Activated T-cell treated with anti-CD3 and anti-CD28 coated beads, Interleukin-2, amount 50 U/mL, for 48 hours (primary cell): Measurements from ENCODE around the gene PARD3.
A peak's percentile ranks its signal among the peaks of the same experiment; 100 is the strongest.
"Not testable (repeated sequence)": the region's sequence is repeated elsewhere in the genome, so short reads cannot be mapped to it uniquely, and the experiment has no call there.

Experiments used
- DNase-seq, 2 experiments: peaks; one replicate each; pipeline ENCODE4 v3.0.0-alpha.2; 2020

PARD3 gene

GRCh38 chr10:34405611-34406462, 409.3 kb downstream of the PARD3 start:
- DNase-seq = no peak

DNA sequence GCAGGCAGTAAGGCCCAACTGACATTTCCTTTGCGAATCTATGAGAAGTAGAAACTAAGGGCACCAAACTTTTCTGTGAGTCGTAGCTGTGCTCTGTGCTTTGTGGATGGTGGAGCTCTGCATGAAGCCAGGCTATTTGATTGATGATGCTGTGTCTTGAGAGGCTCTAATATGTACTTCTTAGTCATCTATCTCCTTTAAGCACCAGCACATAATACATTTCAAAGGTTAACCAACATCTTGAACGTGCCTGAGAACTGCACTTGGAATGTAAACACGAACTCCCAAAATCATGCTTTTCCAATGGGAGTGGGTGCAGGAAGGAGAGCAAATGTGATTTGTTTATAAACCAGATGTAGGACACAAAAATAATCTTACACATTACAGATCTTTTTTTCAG, 411.6 kb downstream of the PARD3 start:
- no peak for DNase-seq

DNA sequence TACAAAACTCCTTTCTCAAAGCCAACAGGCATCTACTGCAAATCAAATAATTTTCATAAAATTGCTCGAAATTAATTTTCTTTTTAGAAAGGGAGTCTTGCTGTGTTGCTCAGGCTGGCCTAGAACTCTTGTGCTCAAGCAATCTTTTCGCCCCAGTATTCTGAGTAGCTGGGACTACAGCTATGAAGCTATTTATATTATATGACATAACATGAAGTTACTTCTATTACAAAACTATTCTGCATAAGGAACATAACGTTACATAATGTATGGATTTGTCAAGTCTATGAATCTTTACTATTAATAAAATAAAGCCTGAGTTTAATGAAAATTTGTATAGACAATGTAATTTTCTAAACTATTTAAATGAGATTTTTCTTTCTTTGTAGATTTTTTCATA, 415.0 kb downstream of the PARD3 start:
- DNase-seq = no peak

- no peak for DNase-seq
These were observed 416.1 kb downstream of the PARD3 start for GRCh38 chr10:34399013-34399412.

GRCh38 chr10:34397324-34397723, 417.8 kb downstream of the PARD3 start:
- no peak for DNase-seq

DNA sequence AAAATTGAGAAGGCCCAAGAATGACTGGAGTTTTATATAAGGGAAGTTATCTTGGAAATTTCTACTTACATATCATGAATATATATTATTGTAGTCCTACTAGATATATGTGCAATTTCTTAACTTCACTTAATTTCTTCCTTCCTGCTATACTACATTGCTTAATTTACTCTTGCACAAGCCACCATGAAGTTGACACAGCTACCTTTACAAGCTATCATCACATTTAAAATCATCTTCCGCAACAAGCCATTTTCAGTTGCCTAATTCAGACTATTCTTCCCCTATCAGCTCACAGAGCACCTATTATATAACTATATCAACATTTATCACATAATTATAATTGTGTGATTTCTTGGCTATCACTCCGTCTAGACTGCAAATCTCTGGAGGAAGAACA, 418.4 kb downstream of the PARD3 start:
- no peak for DNase-seq

GRCh38 chr10:34392641-34393170, 422.4 kb downstream of the PARD3 start:
- DNase-seq = no peak

GRCh38 chr10:34391168-34391567, 423.9 kb downstream of the PARD3 start:
- not testable (repeated sequence) for DNase-seq

DNA sequence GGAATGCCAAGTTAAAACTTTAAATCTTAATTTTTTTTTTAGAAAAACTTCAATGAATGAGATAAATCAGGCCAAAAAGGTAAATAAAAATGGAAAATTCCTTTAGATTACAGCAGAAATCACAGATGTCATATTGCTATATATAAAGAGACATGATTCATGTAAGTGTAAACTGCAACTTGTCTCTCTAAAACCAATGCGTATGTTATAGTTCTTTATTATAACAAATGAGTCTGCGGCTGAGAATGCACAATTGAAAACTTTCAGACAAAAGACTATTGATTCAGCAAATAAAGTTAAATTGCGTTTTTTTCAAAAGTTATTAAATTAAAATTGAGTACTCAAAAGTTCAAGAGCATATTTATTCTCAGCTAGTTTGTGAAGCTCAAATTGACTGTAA, 425.3 kb downstream of the PARD3 start:
- DNase-seq = no peak

GRCh38 chr10:34386921-34387320, 428.2 kb downstream of the PARD3 start:
- no peak for DNase-seq

GRCh38 chr10:34384372-34384771, 430.7 kb downstream of the PARD3 start:
- no peak for DNase-seq

- no peak for DNase-seq
These were observed 432.5 kb downstream of the PARD3 start for GRCh38 chr10:34382626-34383025.

GRCh38 chr10:34380856-34381255, 434.2 kb downstream of the PARD3 start:
- no peak for DNase-seq

GRCh38 chr10:34378297-34378696, 436.8 kb downstream of the PARD3 start:
- no peak for DNase-seq

DNA sequence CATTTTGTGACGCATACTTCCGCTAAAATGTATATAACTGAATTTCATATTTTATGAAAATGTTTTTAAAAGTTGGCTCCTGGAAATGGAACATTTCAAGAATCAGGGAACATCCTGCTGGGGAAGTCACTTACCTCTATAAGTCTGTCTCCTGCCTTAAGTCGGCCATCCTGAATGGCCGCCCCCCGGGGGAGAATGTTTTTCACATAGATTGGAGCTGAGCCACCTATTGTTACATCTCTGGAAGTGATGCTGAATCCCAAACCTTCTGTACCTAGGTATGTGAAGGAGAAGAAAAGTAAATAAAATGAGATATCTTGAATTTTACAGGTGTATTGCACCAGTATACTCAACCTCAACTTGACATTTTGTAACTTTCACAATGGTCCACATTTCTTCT, 437.3 kb downstream of the PARD3 start:
- no peak for DNase-seq

GRCh38 chr10:34374356-34375045, 440.6 kb downstream of the PARD3 start:
- peak in 1 of 2 experiments; percentile 16 for DNase-seq

DNA sequence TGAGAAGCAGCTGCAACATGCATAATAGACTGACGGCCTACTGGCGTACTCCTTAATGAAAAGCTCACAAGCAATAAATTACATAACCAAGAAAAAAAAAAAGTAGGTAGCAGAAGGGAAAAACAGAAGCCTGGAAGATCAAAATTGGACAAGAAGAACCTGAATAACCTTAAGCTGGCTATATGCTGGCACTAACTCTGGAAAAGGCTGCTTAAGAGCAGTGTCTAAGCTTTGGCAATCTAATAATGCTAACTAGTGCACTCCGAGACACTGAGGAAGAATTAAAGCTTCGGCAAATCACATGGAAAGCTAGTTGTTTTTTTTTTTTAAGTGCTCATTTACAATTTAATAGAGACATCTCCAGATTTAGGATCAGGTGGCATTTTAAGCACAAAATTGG, 441.9 kb downstream of the PARD3 start:
- DNase-seq = no peak

DNA sequence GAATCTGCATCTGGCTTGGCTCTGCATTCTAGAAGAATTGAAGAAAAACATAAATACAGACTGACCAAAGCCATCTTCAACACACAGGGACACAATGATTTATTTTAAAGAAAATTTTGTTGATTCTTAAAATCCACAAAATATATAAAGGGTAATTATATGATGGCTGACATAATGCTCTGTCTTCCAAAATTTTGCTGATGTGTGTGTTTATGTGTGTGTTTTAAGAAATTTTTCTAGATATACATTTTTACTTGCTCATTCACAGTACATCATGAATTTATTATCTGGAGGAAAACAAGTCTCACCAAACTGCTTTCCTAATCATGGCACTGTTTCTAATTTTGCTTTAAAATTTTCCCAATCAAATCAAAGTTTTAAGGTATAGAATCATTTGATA, 442.6 kb downstream of the PARD3 start:
- DNase-seq = no peak

DNA sequence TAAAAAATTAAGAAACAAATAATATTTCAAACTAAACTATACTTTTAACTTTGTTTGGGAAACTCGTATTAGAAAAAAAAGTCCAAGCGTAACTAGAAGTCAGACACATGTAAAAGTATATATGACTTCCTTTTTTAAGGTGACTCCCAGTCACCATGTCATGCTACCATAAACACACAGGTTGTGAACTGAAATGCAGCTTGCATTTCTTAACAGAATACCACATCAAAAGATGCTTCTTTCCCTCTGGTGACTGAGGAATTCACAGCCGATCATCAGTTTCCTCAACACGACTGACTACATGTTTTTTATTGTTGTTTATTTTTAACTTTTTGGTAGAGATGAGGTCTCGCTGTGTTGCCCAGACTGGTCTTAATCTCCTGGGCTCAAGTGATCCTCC, 445.0 kb downstream of the PARD3 start:
- DNase-seq = no peak

DNA sequence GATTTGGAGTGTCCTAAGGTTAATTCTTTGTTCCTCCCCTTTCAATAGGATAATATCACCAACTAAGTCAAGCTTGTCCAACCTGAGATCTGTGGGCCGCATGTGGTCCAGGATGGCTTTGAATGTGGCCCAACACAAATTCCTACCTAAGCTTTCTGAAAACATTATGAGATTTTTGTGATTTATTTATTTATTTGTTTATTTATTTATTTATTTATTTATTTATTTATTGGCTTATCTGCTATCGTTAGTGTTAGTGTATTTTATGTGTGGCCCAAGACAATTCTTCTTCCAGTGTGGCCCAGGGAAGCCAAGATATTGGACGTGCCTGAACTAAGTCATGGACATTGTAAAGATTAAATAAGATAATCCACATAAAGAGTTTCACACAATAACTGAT, 446.0 kb downstream of the PARD3 start:
- no peak for DNase-seq

DNA sequence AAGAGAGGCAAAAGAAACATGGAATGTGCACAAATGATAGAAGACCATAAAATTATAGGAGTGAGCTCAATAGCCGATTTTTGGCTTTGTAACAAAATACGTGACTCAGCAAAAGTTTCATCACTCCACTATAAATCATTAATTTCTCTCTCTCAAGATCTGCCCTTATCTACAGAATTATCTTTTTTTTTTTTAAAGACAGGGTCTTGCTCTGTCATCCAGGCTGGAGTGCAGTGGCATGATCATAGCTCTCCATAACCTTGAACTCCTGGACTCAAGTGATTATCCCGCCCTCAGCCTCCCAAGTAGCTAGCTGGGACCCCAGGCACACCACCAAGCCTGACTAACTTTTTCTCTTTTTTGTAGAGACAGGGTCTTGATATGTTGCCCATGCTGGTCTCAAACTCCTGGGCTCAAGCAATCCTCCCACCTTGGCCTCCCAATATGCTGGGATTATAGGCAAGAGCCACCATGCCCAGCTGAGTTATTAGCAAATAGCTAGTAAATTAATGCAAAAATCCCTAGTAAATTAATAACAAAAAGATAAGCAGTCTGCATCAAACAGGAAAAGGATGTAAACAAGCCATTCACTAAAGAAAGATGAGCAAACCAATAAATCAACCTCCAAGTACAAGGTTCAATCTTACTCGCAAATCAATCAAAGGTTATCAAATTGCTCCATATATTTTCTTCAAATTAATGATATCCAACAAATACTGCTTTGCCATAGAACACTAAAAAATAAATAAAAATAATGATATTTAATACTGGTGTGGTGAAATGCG, 450.7 kb downstream of the PARD3 start:
- no peak for DNase-seq

DNA sequence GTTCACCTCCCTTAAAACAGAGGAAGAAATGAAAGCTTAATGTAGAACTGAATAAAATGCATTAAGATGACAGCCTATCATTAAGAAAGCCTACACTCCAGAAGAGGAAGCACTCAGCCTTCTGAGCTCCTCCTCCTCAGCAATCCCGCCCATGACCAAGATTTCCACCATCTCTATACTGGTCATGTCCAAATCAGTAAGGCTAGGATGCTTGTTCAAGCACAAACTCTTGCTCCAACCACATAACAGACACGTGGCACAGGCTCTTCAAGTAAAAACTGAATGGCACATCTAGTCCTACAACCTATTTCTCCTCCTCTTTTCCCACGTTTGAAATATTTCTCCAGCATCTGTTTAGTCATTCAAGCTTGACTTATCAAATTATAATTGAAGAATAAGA, 454.1 kb downstream of the PARD3 start:
- DNase-seq = no peak

DNA sequence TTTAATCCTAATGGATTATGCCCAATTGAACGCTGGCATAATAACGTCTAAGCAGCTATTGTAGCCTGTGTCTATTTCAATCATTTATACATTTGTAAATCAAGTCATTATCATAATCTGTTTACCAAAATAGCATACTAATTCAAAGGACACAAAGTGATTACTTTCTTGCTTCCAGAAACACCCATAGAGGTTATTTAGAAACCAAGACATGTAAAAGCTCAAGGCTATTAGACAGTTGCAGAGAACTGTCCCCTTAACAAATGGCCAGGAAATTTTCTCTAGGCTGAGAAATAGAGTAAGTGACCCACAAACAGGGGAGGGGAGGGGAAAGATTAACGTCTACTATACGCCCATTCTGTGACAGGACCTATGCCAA, 455.7 kb downstream of the PARD3 start:
- DNase-seq = no peak
